Suprapubic skin (tissue), 4 donors: ENCODE data around the gene HMCES.

Source experiments
- POLR2A ChIP-seq, 2 donors: fragments of 450-650 bp; IDR thresholded peaks; one replicate each; pipeline ENCODE4 v1.6.1; 2017; ENCODE audit warnings: antibody characterized with exemption in 2 of 2, mild to moderate bottlenecking in 2 of 2, moderate library complexity in 2 of 2
- POLR2AphosphoS5 ChIP-seq, 3 donors: sonication (generic); formaldehyde crosslinking; IDR thresholded peaks; one replicate each; pipeline ENCODE4 v1.6.1; 2017; ENCODE audit warnings: antibody characterized with exemption in 3 of 3

DNA sequence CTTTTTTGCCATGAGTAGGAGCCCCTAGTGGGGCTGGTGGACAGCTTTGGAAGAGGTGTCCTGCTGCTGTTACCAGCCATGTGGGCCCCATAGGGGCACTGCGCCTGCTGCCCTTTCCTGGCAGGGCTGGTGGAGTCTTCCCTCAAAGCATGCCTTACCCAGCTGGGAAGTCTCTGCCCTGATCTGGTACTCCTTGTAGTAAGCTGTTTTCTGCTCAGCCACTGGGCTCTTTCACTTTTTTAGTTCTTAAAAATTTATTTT is 26.2 kb downstream of the HMCES start:
- TF ChIP-seq POLR2AphosphoS5 (IDR thresholded peaks at IDR 0.05), result no peak
- TF ChIP-seq POLR2A (IDR thresholded peaks at IDR 0.05), result no peak
